DOHH2 (cell line): ENCODE measurements around the gene IGF2BP3.
A peak's percentile ranks its signal among the peaks of the same experiment; 100 is the strongest.

ENCODE experiments used
- H3F3A ChIP-seq: fragments of 200-600 bp; sonication (generic), shearing (Covaris generic); 2 replicates; pipeline ENCODE4 v1.6.0; 2016; ENCODE audit warnings: antibody characterized with exemption, mild to moderate bottlenecking; ENCODE audit not compliant: control insufficient read depth, insufficient read depth
- H3K27ac ChIP-seq: fragments of 200-600 bp; sonication (generic); 2 replicates; pipeline ENCODE4 v1.5.1; 2014; ENCODE audit warnings: low read depth, mild to moderate bottlenecking, low read length, moderate library complexity
- H3K27me3 ChIP-seq: fragments of 200-600 bp; sonication (generic); 2 replicates; pipeline ENCODE4 v1.6.1; 2014; ENCODE audit warnings: mild to moderate bottlenecking, low read length, mixed read lengths; ENCODE audit not compliant: control insufficient read depth
- H3K36me3 ChIP-seq: fragments of 200-600 bp; sonication (generic); 2 replicates; pipeline ENCODE4 v1.6.1; 2014; ENCODE audit warnings: mild to moderate bottlenecking, low read length, moderate library complexity, mixed read lengths; ENCODE audit not compliant: control insufficient read depth
- H3K4me1 ChIP-seq: fragments of 200-600 bp; sonication (generic); 2 replicates; pipeline ENCODE4 v1.6.1; 2014; ENCODE audit warnings: mild to moderate bottlenecking, low read length, mixed read lengths; ENCODE audit not compliant: control insufficient read depth
- H3K4me2 ChIP-seq: fragments of 200-600 bp; sonication (generic); 2 replicates; pipeline ENCODE4 v1.6.0; 2014; ENCODE audit warnings: mild to moderate bottlenecking, low read length, moderate library complexity
- H3K4me3 ChIP-seq: fragments of 200-600 bp; sonication (generic); 2 replicates; pipeline ENCODE4 v1.5.1; 2014; ENCODE audit warnings: mild to moderate bottlenecking, low read length, mixed read lengths
- H3K79me2 ChIP-seq: fragments of 200-600 bp; sonication (generic); 2 replicates; pipeline ENCODE4 v1.6.1; 2014; ENCODE audit warnings: mild to moderate bottlenecking, low read length, mixed read lengths; ENCODE audit not compliant: control insufficient read depth
- H3K9me2 ChIP-seq: fragments of 200-600 bp; sonication (generic); replicated peaks from 2 replicates; pipeline ENCODE4 v1.6.1; 2014; ENCODE audit warnings: mild to moderate bottlenecking, low read length, mixed read lengths; ENCODE audit not compliant: control insufficient read depth
- H3K9me3 ChIP-seq: fragments of 200-600 bp; sonication (generic); 2 replicates; pipeline ENCODE4 v1.6.1; 2014; ENCODE audit warnings: antibody characterized with exemption, low read length, mixed read lengths; ENCODE audit not compliant: control insufficient read depth, insufficient read depth
- H4K20me1 ChIP-seq: fragments of 200-600 bp; sonication (generic); 2 replicates; pipeline ENCODE4 v1.6.0; 2014; ENCODE audit warnings: low read depth, mild to moderate bottlenecking, antibody characterized with exemption, low read length, moderate library complexity; ENCODE audit not compliant: control insufficient read depth, insufficient read depth
- EZH2phosphoT487 ChIP-seq: fragments of 200-600 bp; sonication (generic); IDR thresholded peaks from 2 replicates; pipeline ENCODE4 v1.6.1; 2017; ENCODE audit warnings: borderline replicate concordance, mild to moderate bottlenecking, antibody characterized with exemption, low read length, moderate library complexity, mixed read lengths
- TF ChIP-seq, protein P1 (sequence below): fragments of 200-600 bp; sonication (generic); IDR thresholded peaks from one replicate; pipeline ENCODE4 v1.5.1; 2014; ENCODE audit warnings: antibody characterized with exemption, mild to moderate bottlenecking, low read depth, low read length; ENCODE audit not compliant: poor library complexity, severe bottlenecking

Gene IGF2BP3

GRCh38 chr7:23308754-23309153, 161.5 kb downstream of the IGF2BP3 start:
- Histone ChIP-seq H3F3A (peaks cover 31% of the 10 kb centered on the region), H3K4me3 (no peak overlapping the region), H3K4me1 (peaks cover 7% of the 10 kb centered on the region; the same call in 1 of the 2 replicates), H3K9me3 (no peaks in the 10 kb centered on the region), H3K79me2 (peaks cover 56% of the 10 kb centered on the region), H3K36me3 (peaks cover 90% of the 10 kb centered on the region), H3K4me2 (no peak overlapping the region), H3K27ac (no peak overlapping the region), H3K9me2 (no peaks in the 10 kb centered on the region), H3K27me3 (no peaks in the 10 kb centered on the region), H4K20me1 (no peaks in the 10 kb centered on the region)
- TF ChIP-seq EZH2phosphoT487, result no peak
- TF ChIP-seq, protein P1, sequence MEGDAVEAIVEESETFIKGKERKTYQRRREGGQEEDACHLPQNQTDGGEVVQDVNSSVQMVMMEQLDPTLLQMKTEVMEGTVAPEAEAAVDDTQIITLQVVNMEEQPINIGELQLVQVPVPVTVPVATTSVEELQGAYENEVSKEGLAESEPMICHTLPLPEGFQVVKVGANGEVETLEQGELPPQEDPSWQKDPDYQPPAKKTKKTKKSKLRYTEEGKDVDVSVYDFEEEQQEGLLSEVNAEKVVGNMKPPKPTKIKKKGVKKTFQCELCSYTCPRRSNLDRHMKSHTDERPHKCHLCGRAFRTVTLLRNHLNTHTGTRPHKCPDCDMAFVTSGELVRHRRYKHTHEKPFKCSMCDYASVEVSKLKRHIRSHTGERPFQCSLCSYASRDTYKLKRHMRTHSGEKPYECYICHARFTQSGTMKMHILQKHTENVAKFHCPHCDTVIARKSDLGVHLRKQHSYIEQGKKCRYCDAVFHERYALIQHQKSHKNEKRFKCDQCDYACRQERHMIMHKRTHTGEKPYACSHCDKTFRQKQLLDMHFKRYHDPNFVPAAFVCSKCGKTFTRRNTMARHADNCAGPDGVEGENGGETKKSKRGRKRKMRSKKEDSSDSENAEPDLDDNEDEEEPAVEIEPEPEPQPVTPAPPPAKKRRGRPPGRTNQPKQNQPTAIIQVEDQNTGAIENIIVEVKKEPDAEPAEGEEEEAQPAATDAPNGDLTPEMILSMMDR, result no peak

GRCh38 chr7:23306936-23307521, 163.3 kb downstream of the IGF2BP3 start:
- TF ChIP-seq EZH2phosphoT487, result no peak
- TF ChIP-seq, protein P1, result no peak
- peaks cover 73% of the 10 kb centered on the region for H3K79me2 ChIP-seq

DNA sequence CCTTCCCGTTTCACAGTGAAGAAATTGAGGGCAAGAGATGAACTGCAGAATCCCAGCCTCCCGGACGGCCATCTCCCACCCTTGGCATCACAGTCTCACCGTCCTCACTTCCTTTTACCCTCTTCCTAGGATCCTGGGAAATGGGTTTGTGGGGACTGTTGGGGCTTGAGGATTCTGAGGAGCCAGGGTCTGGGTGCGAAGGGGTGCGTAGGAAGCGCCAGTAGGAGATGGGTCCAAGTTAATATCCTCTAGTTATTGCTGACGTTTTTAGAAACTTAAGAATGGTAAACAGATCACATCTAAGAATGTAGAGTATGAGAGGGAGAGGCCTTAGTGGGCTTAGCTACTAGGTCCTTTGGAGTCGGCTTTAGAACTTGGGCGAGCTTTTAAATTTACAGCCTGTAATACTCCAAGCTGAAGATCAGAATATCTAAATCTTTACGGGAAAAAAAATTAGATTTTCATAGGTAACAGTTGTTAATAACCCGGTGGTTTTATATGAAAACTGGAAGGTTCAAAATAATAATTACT, 170.5 kb downstream of the IGF2BP3 start:
- Histone ChIP-seq H3K4me1 (peaks cover 20% of the 10 kb centered on the region), H3F3A (peaks cover 10% of the 10 kb centered on the region), H3K27me3 (no peaks in the 10 kb centered on the region), H3K4me2 (peak overlapping the region; percentile 69), H3K9me3 (no peaks in the 10 kb centered on the region), H4K20me1 (peaks cover 6% of the 10 kb centered on the region; the same call in 1 of the 2 replicates), H3K36me3 (peaks cover 38% of the 10 kb centered on the region), H3K79me2 (peaks cover 54% of the 10 kb centered on the region), H3K9me2 (no peaks in the 10 kb centered on the region), H3K27ac (peak overlapping the region; percentile 8; the same call in 1 of the 2 replicates), H3K4me3 (peak overlapping the region; percentile 81)
- TF ChIP-seq EZH2phosphoT487, result no peak
- TF ChIP-seq, protein P1, result no peak

More at GRCh38 chr7:23306936-23307521, 163.3 kb downstream of the IGF2BP3 start:
- H3K36me3 ChIP-seq, result peaks cover 86% of the 10 kb centered on the region
- H3F3A ChIP-seq, result peaks cover 28% of the 10 kb centered on the region
- H3K27ac ChIP-seq, result no peak overlapping the region
- H3K27me3 ChIP-seq, result no peaks in the 10 kb centered on the region
- no peaks in the 10 kb centered on the region for H3K9me2 ChIP-seq
- H3K4me2 ChIP-seq, result no peak overlapping the region
- no peak overlapping the region for H3K4me3 ChIP-seq
- H3K9me3 ChIP-seq, result no peaks in the 10 kb centered on the region
- no peaks in the 10 kb centered on the region for H4K20me1 ChIP-seq
- peaks cover 10% of the 10 kb centered on the region; the same call in 1 of the 2 replicates for H3K4me1 ChIP-seq
